Measurements from ENCODE around the gene PBXIP1.
A peak's percentile ranks its signal among the peaks of the same experiment; 100 is the strongest.

DNA sequence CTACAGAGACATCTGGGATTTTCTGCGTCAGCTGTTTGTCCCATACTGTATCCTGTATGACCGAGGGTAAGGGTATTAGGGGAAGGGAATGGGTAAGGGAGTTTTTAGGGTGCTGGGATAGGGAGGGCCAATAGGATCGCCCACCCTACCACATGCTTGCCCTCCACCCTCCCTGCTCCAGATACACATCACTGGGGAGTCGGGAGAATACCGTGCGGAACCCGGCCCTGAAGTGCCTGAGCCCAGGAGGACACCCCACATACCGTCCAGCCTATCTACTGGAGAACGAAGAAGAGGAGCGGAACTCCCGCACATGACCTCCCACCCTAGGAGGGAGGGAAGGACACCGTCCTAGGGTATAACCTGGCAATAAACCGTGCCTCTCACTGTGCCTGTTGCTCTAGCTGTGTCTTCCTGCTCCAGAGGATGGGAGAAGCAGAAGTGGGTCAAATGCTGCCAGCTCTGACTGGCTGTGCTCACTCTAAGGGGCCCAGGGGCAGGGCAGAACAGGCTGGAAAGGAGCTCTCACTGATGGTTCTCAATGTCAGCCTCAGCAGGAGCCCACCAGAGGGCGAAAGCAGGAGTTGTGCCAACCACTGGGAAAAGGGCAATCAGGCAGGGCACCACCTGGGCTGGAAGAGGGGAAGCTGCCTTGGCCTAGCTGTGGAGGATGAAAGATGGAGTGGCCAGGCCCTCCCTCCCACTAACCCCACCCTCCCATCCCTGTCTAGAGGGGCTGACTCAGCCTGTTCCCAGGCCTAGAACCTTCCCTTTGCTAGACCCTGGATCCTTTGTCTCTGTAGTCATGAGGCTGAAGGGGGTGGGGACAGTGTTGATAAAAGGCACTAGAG is 37.0 kb upstream of the PBXIP1 start:
- TF ChIP-seq POLR2AphosphoS5 (IDR thresholded peaks at IDR 0.05; ENCODE audit: low read depth, low read length), result peak; percentile 76
- TF ChIP-seq SIN3A (IDR thresholded peaks at IDR 0.05; ENCODE audit: borderline replicate concordance, insufficient read depth, low read length), result no peak
- TF ChIP-seq TAF1 (IDR thresholded peaks at IDR 0.05; ENCODE audit: borderline replicate concordance, insufficient read depth, low read length), result no peak
